Neural cell (in vitro differentiated cells): ENCODE measurements around the gene PNLIPRP2. TPM values are rescaled to one million over a fixed set of nuclear protein-coding genes. Genes with fewer than 3 reads are reported as not detected.
A peak's percentile ranks its signal among the peaks of the same experiment; 100 is the strongest.

Experiments used
- H2AFZ ChIP-seq: fragments of 200-600, 300-800 bp; sonication (generic), shearing (Covaris generic); 2 replicates; pipeline ENCODE4 v1.6.0; 2014; ENCODE audit warnings: low read depth, mild to moderate bottlenecking, antibody characterized with exemption, low read length, moderate library complexity
- H3F3A ChIP-seq: fragments of 200-600 bp; shearing (Covaris generic); 2 replicates; pipeline ENCODE4 v1.6.1; 2016; ENCODE audit warnings: mild to moderate bottlenecking, moderate library complexity, mixed read lengths, antibody characterized with exemption, low read length; ENCODE audit not compliant: insufficient read depth, poor library complexity, severe bottlenecking
- H3K27ac ChIP-seq: fragments of 200-600, 300-800 bp; sonication (generic), shearing (Covaris generic); 2 replicates; pipeline ENCODE4 v1.5.1; 2014; ENCODE audit warnings: mild to moderate bottlenecking, low read length, moderate library complexity
- H3K27me3 ChIP-seq: fragments of 300-800, 200-600 bp; sonication (generic), shearing (Covaris generic); 2 replicates; pipeline ENCODE4 v1.6.0; 2014; ENCODE audit warnings: mild to moderate bottlenecking, low read depth, low read length, moderate library complexity; ENCODE audit not compliant: insufficient read depth
- H3K36me3 ChIP-seq: fragments of 300-800, 200-600 bp; sonication (generic), shearing (Covaris generic); 2 replicates; pipeline ENCODE4 v1.5.1; 2014; ENCODE audit warnings: mild to moderate bottlenecking, antibody characterized with exemption, low read length, moderate library complexity; ENCODE audit not compliant: insufficient read depth
- H3K4me2 ChIP-seq: fragments of 300-800, 200-600 bp; sonication (generic), shearing (Covaris generic); 2 replicates; pipeline ENCODE4 v1.6.0; 2014; ENCODE audit warnings: mild to moderate bottlenecking, low read length
- H3K4me3 ChIP-seq: fragments of 300-800, 200-600 bp; sonication (generic), shearing (Covaris generic); 2 replicates; pipeline ENCODE4 v1.5.1; 2014; ENCODE audit warnings: mild to moderate bottlenecking, low read length, moderate library complexity
- H3K79me2 ChIP-seq: fragments of 200-600 bp; shearing (Covaris generic); replicated peaks from 2 replicates; pipeline ENCODE4 v1.6.0; 2014; ENCODE audit warnings: mild to moderate bottlenecking, low read length, moderate library complexity; ENCODE audit not compliant: insufficient read depth
- H3K9ac ChIP-seq: fragments of 300-800, 200-600 bp; sonication (generic), shearing (Covaris generic); 2 replicates; pipeline ENCODE4 v1.6.1; 2016; ENCODE audit warnings: mild to moderate bottlenecking, low read length, mixed read lengths
- H3K9me2 ChIP-seq: fragments of 200-600 bp; shearing (Covaris generic); 2 replicates; pipeline ENCODE4 v1.6.1; 2016; ENCODE audit warnings: mild to moderate bottlenecking, low read length, mixed read lengths; ENCODE audit not compliant: insufficient read depth
- H3K9me3 ChIP-seq: fragments of 200-600, 300-800 bp; sonication (generic), shearing (Covaris generic); 2 replicates; pipeline ENCODE4 v1.6.1; 2016; ENCODE audit warnings: mild to moderate bottlenecking, mixed run types, low read length, moderate library complexity, mixed read lengths
- H4K20me1 ChIP-seq: fragments of 200-600 bp; shearing (Covaris generic); 2 replicates; pipeline ENCODE4 v1.6.1; 2016; ENCODE audit warnings: mild to moderate bottlenecking, mixed run types; ENCODE audit not compliant: insufficient read depth
- EP300 ChIP-seq: fragments of 450-650 bp; conservative IDR thresholded peaks from 2 replicates; pipeline ENCODE4 v1.6.1; 2014; ENCODE audit warnings: antibody characterized with exemption, mild to moderate bottlenecking, moderate library complexity; ENCODE audit not compliant: poor library complexity, severe bottlenecking
- EZH2 ChIP-seq: fragments of 200-600, 300-800 bp; shearing (Covaris generic), sonication (generic); IDR thresholded peaks from 2 replicates; pipeline ENCODE4 v1.6.1; 2014; ENCODE audit warnings: antibody characterized with exemption, low read length, borderline replicate concordance, mild to moderate bottlenecking; ENCODE audit not compliant: insufficient read depth, poor library complexity, severe bottlenecking
- MXI1 ChIP-seq: fragments of 450-650 bp; conservative IDR thresholded peaks from 2 replicates; pipeline ENCODE4 v1.6.1; 2014; ENCODE audit warnings: antibody characterized with exemption, mild to moderate bottlenecking; ENCODE audit not compliant: poor library complexity, severe bottlenecking
- POLR2AphosphoS5 ChIP-seq: IDR thresholded peaks from 2 replicates; pipeline ENCODE4 v1.6.1; 2012
- RAD21 ChIP-seq: fragments of 450-650 bp; conservative IDR thresholded peaks from 2 replicates; pipeline ENCODE4 v1.6.1; 2014; ENCODE audit warnings: antibody characterized with exemption, mild to moderate bottlenecking, moderate library complexity
- SMC3 ChIP-seq: fragments of 450-650 bp; conservative IDR thresholded peaks from 2 replicates; pipeline ENCODE4 v1.6.1; 2014; ENCODE audit warnings: antibody characterized with exemption, mild to moderate bottlenecking, moderate library complexity; ENCODE audit not compliant: poor library complexity
- TAF1 ChIP-seq: IDR thresholded peaks from 2 replicates; pipeline ENCODE4 v1.6.1; 2012; ENCODE audit warnings: low read depth
- polyA plus RNA-seq: library from polyadenylated mRNA; depleted of rRNA; stranded (reverse); fragments of >200 nt; gene quantifications from 2 replicates; pipeline ENCODE4 v1.2.3, GENCODE V29; 2014
- TF ChIP-seq, protein P1 (sequence below): IDR thresholded peaks from 2 replicates; pipeline ENCODE4 v1.6.1; 2012; ENCODE audit warnings: borderline replicate concordance
- TF ChIP-seq, protein P2 (sequence below): fragments of 450-650 bp; IDR thresholded peaks from 2 replicates; pipeline ENCODE4 v1.5.1; 2014; ENCODE audit warnings: antibody characterized with exemption, mild to moderate bottlenecking, moderate library complexity; ENCODE audit not compliant: poor library complexity, severe bottlenecking

The PNLIPRP2 gene
- polyA plus RNA-seq, 1 donor from 2014 or later = not detected

DNA sequence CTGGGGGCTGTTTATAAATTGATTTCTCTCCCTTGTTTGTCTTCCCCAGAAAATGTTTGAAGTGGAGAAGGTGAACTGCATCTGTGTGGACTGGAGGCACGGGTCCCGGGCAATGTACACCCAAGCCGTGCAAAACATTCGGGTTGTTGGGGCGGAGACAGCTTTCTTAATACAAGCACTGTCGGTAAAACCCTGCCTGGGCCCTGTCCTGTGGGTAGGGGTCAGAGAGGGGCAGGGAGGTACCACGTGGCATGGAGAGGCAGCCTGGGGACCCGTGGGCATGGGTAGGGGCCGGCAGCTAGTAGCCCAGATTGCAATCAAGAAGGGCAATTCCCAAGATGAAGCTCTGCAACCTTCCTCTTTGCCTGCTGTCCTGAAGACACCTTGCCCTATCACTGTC, 6.1 kb downstream of the PNLIPRP2 start:
- Histone ChIP-seq H3K4me2 (no peak overlapping the region), H2AFZ (no peak overlapping the region), H3K27ac (no peak overlapping the region), H3K36me3 (no peaks in the 10 kb centered on the region), H3K9ac (no peak overlapping the region), H3K79me2 (no peaks in the 10 kb centered on the region), H3K9me2 (no peaks in the 10 kb centered on the region), H3K27me3 (peaks cover 15% of the 10 kb centered on the region), H3K4me3 (no peak overlapping the region), H3K9me3 (no peaks in the 10 kb centered on the region), H4K20me1 (no peaks in the 10 kb centered on the region), H3F3A (no peaks in the 10 kb centered on the region)
- TF ChIP-seq EZH2 (no peak), EP300 (no peak), SMC3 (no peak), RAD21 (no peak), POLR2AphosphoS5 (no peak), TAF1 (no peak), MXI1 (no peak)
- TF ChIP-seq, protein P1, sequence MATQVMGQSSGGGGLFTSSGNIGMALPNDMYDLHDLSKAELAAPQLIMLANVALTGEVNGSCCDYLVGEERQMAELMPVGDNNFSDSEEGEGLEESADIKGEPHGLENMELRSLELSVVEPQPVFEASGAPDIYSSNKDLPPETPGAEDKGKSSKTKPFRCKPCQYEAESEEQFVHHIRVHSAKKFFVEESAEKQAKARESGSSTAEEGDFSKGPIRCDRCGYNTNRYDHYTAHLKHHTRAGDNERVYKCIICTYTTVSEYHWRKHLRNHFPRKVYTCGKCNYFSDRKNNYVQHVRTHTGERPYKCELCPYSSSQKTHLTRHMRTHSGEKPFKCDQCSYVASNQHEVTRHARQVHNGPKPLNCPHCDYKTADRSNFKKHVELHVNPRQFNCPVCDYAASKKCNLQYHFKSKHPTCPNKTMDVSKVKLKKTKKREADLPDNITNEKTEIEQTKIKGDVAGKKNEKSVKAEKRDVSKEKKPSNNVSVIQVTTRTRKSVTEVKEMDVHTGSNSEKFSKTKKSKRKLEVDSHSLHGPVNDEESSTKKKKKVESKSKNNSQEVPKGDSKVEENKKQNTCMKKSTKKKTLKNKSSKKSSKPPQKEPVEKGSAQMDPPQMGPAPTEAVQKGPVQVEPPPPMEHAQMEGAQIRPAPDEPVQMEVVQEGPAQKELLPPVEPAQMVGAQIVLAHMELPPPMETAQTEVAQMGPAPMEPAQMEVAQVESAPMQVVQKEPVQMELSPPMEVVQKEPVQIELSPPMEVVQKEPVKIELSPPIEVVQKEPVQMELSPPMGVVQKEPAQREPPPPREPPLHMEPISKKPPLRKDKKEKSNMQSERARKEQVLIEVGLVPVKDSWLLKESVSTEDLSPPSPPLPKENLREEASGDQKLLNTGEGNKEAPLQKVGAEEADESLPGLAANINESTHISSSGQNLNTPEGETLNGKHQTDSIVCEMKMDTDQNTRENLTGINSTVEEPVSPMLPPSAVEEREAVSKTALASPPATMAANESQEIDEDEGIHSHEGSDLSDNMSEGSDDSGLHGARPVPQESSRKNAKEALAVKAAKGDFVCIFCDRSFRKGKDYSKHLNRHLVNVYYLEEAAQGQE = no peak
- TF ChIP-seq, protein P2, sequence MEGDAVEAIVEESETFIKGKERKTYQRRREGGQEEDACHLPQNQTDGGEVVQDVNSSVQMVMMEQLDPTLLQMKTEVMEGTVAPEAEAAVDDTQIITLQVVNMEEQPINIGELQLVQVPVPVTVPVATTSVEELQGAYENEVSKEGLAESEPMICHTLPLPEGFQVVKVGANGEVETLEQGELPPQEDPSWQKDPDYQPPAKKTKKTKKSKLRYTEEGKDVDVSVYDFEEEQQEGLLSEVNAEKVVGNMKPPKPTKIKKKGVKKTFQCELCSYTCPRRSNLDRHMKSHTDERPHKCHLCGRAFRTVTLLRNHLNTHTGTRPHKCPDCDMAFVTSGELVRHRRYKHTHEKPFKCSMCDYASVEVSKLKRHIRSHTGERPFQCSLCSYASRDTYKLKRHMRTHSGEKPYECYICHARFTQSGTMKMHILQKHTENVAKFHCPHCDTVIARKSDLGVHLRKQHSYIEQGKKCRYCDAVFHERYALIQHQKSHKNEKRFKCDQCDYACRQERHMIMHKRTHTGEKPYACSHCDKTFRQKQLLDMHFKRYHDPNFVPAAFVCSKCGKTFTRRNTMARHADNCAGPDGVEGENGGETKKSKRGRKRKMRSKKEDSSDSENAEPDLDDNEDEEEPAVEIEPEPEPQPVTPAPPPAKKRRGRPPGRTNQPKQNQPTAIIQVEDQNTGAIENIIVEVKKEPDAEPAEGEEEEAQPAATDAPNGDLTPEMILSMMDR = no peak

DNA sequence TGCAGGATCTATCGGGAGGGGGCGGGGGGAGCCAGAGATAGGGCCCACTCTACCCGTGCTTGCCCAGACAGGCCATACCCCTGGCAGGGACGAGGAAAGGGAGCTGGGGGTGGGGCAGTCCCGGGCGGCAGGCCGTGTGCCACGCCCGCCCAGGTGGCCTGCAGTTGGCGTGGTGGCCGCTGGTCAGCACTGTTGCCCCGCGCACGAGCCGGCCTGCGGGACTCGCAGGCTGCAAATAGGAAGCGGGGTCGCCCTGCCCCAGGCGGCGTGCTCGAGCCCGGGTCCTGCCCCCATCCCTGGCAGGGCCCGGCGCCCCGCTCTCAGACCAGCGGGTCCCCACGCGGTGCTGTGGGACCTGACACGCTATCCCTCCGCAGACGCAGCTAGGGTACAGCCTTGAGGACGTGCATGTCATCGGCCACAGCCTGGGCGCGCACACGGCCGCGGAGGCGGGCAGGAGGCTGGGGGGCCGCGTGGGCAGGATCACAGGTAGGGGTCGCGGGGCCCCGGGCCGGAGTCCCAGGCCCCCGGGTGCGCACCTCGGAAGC, 6.7 kb downstream of the PNLIPRP2 start:
- Histone ChIP-seq H3F3A (no peaks in the 10 kb centered on the region), H3K36me3 (no peaks in the 10 kb centered on the region), H3K4me3 (peak overlapping the region; percentile 45), H2AFZ (no peak overlapping the region), H4K20me1 (no peaks in the 10 kb centered on the region), H3K27ac (no peak overlapping the region), H3K4me2 (no peak overlapping the region), H3K9me3 (no peaks in the 10 kb centered on the region), H3K27me3 (peaks cover 15% of the 10 kb centered on the region), H3K9me2 (no peaks in the 10 kb centered on the region), H3K79me2 (no peaks in the 10 kb centered on the region), H3K9ac (no peak overlapping the region)
- TF ChIP-seq EP300 (no peak), EZH2 (no peak), RAD21 (peak; percentile 47), MXI1 (no peak), POLR2AphosphoS5 (no peak), SMC3 (peak; percentile 18), TAF1 (no peak)
- TF ChIP-seq, protein P1 = no peak
- TF ChIP-seq, protein P2 = peak; percentile 48
